Tibial nerve (tissue), 4 donors: ENCODE measurements around the gene ANO6.

Experiments
- EP300 ChIP-seq, 2 donors: sonication (generic); formaldehyde crosslinking; IDR thresholded peaks; one replicate each; pipeline ENCODE4 v1.6.1; 2017; ENCODE audit warnings: antibody characterized with exemption in 2 of 2, mild to moderate bottlenecking in 1 of 2
- POLR2A ChIP-seq, 2 donors: fragments of 450-650 bp; IDR thresholded peaks; one replicate each; pipeline ENCODE4 v1.6.1; 2017; ENCODE audit warnings: antibody characterized with exemption in 2 of 2, mild to moderate bottlenecking in 2 of 2, moderate library complexity in 2 of 2
- TF ChIP-seq, protein P1 (sequence below), 5 experiments: fragments of 200-600 bp in 3 of 5; fragments of 450-650 bp in 2 of 5; sonication (generic) in 3 of 5; IDR thresholded peaks; one replicate each; pipeline ENCODE4 v1.5.1; 2016 to 2019; ENCODE audit warnings: antibody characterized with exemption in 5 of 5, mild to moderate bottlenecking in 3 of 5, moderate library complexity in 2 of 5

GRCh38 chr12:45458238-45458637 lies 242.3 kb downstream of the ANO6 start:
- TF ChIP-seq, protein P1, sequence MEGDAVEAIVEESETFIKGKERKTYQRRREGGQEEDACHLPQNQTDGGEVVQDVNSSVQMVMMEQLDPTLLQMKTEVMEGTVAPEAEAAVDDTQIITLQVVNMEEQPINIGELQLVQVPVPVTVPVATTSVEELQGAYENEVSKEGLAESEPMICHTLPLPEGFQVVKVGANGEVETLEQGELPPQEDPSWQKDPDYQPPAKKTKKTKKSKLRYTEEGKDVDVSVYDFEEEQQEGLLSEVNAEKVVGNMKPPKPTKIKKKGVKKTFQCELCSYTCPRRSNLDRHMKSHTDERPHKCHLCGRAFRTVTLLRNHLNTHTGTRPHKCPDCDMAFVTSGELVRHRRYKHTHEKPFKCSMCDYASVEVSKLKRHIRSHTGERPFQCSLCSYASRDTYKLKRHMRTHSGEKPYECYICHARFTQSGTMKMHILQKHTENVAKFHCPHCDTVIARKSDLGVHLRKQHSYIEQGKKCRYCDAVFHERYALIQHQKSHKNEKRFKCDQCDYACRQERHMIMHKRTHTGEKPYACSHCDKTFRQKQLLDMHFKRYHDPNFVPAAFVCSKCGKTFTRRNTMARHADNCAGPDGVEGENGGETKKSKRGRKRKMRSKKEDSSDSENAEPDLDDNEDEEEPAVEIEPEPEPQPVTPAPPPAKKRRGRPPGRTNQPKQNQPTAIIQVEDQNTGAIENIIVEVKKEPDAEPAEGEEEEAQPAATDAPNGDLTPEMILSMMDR (IDR thresholded peaks at IDR 0.05) = no peak
- TF ChIP-seq POLR2A (IDR thresholded peaks at IDR 0.05) = no peak
- TF ChIP-seq EP300 (IDR thresholded peaks at IDR 0.05) = no peak
